Tibial artery (tissue), 4 donors: ENCODE results near the gene CORO2A.
A peak's percentile ranks its signal among the peaks of the same experiment; 100 is the strongest.

Source experiments
- DNase-seq, 2 donors: peaks; one replicate each; pipeline ENCODE4 v3.0.0-alpha.2; 2019
- H3K27ac ChIP-seq, 2 donors: fragments of 200-600 bp; sonication (generic) in 1 of 2; 1 replicate in 1 of 2; 2 replicates in 1 of 2; pipeline ENCODE4 v1.5.1; 2018 to 2019; ENCODE audit warnings: mild to moderate bottlenecking in 1 of 2
- H3K27me3 ChIP-seq, 2 donors: fragments of 200-600 bp; sonication (generic) in 1 of 2; one replicate each; pipeline versions ENCODE4 v1.5.1 to v1.6.0; 2016 to 2019
- H3K36me3 ChIP-seq, 3 donors: fragments of 200-600 bp; sonication (generic) in 2 of 3; one replicate each; pipeline ENCODE4 v1.5.1; 2016 to 2019; ENCODE audit warnings: mild to moderate bottlenecking in 2 of 3
- H3K4me1 ChIP-seq, 4 donors: fragments of 200-600 bp; sonication (generic) in 2 of 4; 1 replicate in 3 of 4; 2 replicates in 1 of 4; pipeline ENCODE4 v1.5.1; 2016 to 2019
- H3K4me3 ChIP-seq, 2 donors: fragments of 200-600 bp; sonication (generic) in 1 of 2; 1 replicate in 1 of 2; 2 replicates in 1 of 2; pipeline ENCODE4 v1.5.1; 2018 to 2019; ENCODE audit warnings: mild to moderate bottlenecking in 2 of 2
- H3K9me3 ChIP-seq, 3 donors: fragments of 200-600 bp; sonication (generic) in 1 of 3; one replicate each; pipeline ENCODE4 v1.5.1; 2016 to 2019
- intact Hi-C: fragments of 100-400 bp; cut with DNase I; formaldehyde crosslinking; loops from one replicate; pipeline ENCODE4 v1.15.0; 2023; ENCODE audit warnings: low total_unique reads
- TF ChIP-seq, protein P1 (sequence below), 2 experiments: fragments of 200-600 bp in 1 of 2; fragments of 450-650 bp in 1 of 2; IDR thresholded peaks; one replicate each; pipeline ENCODE4 v1.5.1; 2017 to 2019; ENCODE audit warnings: antibody characterized with exemption in 2 of 2, mild to moderate bottlenecking in 1 of 2, moderate library complexity in 1 of 2

The CORO2A gene

DNA sequence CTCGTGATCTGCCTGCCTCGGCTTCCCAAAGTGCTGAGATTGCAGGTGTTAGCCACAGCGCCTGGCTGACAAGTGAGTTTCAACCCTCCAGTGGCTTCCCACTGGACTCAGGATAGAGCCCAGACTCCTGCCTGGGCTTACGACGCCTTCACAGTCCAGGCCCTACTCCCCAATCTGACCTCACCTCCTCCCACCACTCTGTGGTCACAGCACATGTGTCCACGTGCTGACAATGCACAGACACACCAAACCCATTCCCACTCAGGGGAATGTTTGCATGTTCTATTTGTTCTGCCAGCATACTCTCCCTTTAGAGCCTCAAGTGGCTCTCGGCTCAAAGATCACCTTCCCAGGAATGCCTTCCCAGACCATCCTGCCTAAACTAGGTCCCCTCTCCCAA lies 42.3 kb downstream of the CORO2A start:
- Histone ChIP-seq H3K27me3 (peaks cover 0 to 2% of the 10 kb centered on the region in 2 donors), H3K9me3 (no peaks in the 10 kb centered on the region), H3K4me1 (no peaks in the 10 kb centered on the region), H3K27ac (no peak overlapping the region), H3K36me3 (no peaks in the 10 kb centered on the region), H3K4me3 (no peak overlapping the region)
- intact Hi-C loops, result no loop called here
- TF ChIP-seq, protein P1, sequence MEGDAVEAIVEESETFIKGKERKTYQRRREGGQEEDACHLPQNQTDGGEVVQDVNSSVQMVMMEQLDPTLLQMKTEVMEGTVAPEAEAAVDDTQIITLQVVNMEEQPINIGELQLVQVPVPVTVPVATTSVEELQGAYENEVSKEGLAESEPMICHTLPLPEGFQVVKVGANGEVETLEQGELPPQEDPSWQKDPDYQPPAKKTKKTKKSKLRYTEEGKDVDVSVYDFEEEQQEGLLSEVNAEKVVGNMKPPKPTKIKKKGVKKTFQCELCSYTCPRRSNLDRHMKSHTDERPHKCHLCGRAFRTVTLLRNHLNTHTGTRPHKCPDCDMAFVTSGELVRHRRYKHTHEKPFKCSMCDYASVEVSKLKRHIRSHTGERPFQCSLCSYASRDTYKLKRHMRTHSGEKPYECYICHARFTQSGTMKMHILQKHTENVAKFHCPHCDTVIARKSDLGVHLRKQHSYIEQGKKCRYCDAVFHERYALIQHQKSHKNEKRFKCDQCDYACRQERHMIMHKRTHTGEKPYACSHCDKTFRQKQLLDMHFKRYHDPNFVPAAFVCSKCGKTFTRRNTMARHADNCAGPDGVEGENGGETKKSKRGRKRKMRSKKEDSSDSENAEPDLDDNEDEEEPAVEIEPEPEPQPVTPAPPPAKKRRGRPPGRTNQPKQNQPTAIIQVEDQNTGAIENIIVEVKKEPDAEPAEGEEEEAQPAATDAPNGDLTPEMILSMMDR (IDR thresholded peaks at IDR 0.05), result no peak
- DNase-seq, result peak in 1 of 2 donors; percentile 29

DNA sequence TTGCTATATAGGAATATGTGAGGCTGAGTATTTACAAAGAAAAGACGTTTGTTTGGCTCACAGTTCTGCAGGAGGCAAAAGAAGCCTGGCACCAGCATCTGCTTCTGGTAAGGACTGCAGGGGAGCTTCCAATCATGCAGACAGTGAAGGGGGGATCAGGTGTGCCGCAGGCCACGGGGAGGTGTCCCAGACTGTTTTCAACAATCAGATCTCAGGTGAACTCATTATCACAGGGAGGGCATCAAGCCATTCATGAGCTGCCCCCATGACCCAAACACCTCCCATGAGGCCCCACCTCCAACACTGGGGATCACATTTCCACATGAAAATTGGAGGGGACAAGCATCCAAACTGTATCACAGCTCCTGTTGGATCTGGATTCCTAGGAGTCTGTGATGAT lies 43.0 kb downstream of the CORO2A start:
- H3K27ac ChIP-seq, result no peak overlapping the region
- peaks cover 0 to 2% of the 10 kb centered on the region in 2 donors for H3K27me3 ChIP-seq
- TF ChIP-seq, protein P1 (IDR thresholded peaks at IDR 0.05), result no peak
- H3K4me1 ChIP-seq, result no peaks in the 10 kb centered on the region
- no peaks in the 10 kb centered on the region for H3K36me3 ChIP-seq
- DNase-seq, result peak in 1 of 2 donors; percentile 17
- H3K4me3 ChIP-seq, result no peak overlapping the region
- intact Hi-C loops, result no loop called here
- H3K9me3 ChIP-seq, result no peaks in the 10 kb centered on the region

DNA sequence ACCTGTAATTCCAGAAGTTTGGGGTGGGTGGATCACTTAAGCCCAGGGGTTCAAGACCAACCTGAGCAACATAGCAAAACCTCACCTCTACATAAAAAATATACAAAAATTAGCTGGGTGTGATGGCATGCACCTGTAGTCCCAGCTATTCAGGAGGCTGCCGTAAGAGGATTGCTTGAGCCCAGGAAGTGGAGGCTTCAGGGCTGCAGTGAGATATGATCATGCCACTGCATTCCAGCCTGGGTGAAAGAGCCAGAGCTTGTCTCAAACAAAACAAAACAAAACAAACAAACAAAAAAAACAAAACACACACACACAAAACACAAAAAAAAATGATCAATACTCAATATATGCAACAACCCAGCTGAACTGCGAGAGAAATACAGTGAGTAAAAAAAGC lies 44.0 kb downstream of the CORO2A start:
- Histone ChIP-seq H3K27me3 (peaks cover 0 to 2% of the 10 kb centered on the region in 2 donors), H3K4me1 (no peaks in the 10 kb centered on the region), H3K4me3 (no peak overlapping the region), H3K36me3 (no peaks in the 10 kb centered on the region), H3K9me3 (no peaks in the 10 kb centered on the region), H3K27ac (no peak overlapping the region)
- intact Hi-C loops, result no loop called here
- no peak for DNase-seq
- TF ChIP-seq, protein P1 (IDR thresholded peaks at IDR 0.05), result no peak

DNA sequence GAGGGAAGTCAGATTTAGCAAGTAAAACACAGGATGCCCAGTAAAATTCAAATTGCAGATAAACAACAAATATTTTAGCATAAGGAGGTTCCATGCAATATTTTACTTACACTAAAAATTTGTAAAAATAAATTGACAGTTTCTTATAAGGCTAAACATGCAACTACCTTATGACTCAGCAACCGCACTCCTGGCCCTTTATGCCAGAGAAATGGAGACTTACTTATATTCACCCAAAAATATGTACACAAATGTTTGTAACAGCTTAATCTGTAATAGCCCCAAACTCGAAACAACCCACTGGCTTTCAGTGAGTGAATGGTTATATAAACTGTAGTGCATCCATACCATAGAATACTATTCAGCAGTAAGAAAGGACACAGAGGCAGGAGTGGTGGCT lies 44.9 kb downstream of the CORO2A start:
- TF ChIP-seq, protein P1 (IDR thresholded peaks at IDR 0.05), result no peak
- H3K36me3 ChIP-seq, result no peaks in the 10 kb centered on the region
- H3K27ac ChIP-seq, result no peak overlapping the region
- no peak for DNase-seq
- no peak overlapping the region for H3K4me3 ChIP-seq
- intact Hi-C loops, result no loop called here
- H3K27me3 ChIP-seq, result peaks cover 0 to 2% of the 10 kb centered on the region in 2 donors
- no peaks in the 10 kb centered on the region for H3K9me3 ChIP-seq
- H3K4me1 ChIP-seq, result peaks cover 0 to 4% (median 0%) of the 10 kb centered on the region in 4 donors

DNA sequence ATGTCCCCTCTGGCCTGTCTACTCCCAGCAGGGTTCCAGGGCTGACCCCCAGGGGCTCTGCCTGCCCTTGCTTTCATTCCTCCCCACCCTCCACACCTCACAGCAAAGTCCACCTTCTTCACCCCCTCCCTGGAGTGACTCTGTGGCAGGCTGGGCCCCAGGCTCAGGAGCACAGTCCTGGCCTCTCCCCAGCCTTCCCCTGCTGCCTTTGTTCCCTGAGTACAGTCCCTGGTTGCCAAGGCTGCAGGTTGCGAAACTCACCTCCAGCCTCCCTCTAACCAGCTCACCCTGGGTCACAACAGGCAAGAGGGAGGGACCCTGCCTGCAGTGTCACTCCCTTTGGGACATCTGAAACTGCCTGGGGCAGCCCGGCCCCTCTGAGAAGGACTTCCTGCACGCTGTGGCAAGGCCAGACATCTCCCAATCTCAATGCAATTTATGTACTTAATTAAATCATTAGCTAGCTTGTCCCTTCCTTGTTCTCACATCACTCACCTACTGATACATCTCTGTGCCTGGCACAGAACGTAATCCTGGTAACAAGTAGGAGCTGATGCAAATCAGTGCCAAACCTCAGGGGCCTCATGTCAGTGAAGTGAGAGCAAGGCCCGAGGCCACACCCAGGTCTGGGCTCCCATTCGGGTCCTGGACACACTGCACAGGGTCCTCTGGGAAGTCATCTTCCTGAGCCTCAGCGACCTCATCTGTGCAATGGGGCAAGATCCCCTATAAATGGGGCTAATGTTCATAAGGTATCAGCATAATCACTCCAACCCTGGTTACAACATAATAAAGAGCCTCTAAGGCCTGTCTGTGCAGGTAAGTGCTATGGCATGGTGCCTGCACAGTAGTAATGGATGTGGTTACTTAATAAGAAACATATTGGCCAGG lies 46.1 kb downstream of the CORO2A start:
- Histone ChIP-seq H3K27me3 (peaks cover 0 to 2% of the 10 kb centered on the region in 2 donors), H3K36me3 (no peaks in the 10 kb centered on the region), H3K9me3 (no peaks in the 10 kb centered on the region), H3K27ac (no peak overlapping the region), H3K4me3 (no peak overlapping the region), H3K4me1 (peaks cover 0 to 5% (median 0%) of the 10 kb centered on the region in 4 donors)
- intact Hi-C loops, result no loop called here
- peak in 1 of 2 donors; percentile 59 for DNase-seq
- TF ChIP-seq, protein P1 (IDR thresholded peaks at IDR 0.05), result no peak
